Inferior parietal cortex (tissue), 1 donor: ENCODE results near the gene HS3ST1.

Experiments used
- DNase-seq: peaks from one replicate; pipeline ENCODE4 v3.0.0-alpha.2; 2016; ENCODE audit errors: extremely low spot score

The HS3ST1 gene

DNA sequence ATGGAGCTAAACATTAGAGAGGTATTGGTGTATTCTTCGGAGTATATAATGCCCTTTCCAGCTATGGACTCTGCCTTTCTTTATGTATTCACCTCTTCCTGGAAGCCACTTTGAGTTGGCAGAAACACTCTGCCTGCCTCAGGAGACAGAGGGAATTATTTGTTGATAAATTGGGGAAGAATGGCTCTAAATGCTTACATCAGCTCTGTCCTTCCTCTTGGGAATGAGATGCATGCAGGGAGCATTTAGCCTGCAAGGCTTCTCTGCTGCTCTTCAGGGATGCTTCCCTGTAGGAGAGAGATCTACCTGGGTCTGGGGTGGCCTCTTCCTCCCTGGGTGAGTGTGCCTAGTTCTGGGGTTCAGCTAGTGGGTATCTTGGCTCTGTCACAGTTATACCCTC is 6.9 kb upstream of the HS3ST1 start:
- no peak for DNase-seq

DNA sequence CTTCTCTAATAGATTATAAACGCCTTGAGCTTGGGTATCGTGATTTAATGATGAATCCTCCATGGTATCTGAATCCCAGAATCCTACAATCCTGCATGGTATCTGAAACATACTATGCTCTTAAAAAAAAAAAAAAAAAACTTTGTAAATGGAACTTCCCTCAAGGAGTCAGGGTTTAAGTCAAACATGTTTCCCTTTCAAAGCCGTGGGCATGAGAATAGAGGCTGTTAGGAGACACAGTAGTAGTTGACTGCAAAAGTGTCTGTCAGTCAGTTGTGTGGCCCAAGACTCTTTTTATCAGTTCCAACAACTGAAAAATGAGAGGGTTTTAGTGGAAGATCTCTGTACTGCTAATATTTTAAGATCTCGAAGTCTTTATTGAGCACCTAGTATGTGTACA is 2.4 kb upstream of the HS3ST1 start:
- DNase-seq, result no peak

DNA sequence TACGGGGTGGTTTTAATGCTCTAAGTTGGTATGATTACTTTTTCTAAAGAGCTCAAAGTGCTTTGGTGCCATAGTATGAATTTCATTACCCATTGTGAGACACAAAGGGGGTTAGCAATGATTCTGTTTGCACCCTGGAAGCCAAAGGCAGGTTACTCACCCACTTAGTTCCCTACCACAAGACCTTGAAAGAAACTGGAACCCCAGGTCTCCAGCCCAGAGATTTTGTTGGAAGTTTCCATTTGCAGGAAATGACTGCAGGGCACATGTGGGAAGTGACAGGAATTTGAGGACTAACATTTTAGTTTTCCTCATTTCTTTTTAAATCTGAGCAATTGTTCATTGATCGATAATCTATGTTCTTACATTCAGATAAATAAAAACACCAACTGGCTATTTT is 1.8 kb upstream of the HS3ST1 start:
- DNase-seq, result no peak

DNA sequence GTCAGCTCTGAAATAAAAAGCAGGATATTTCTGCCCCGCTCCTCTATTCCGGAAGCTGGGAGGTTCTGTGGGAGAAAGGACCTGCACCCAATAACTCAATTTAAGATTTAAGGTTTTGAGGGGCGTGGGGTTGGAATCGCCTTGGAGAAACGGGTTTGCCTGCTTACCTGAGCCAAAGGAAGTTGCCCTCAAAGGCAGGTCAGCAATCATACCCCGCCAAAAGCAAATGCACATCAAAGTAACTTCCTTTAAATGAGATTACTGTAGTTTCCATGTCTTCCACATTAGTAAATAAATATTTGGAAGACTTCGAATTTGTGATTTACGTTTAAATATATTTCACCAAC is 978 bp upstream of the HS3ST1 start:
- no peak for DNase-seq

DNA sequence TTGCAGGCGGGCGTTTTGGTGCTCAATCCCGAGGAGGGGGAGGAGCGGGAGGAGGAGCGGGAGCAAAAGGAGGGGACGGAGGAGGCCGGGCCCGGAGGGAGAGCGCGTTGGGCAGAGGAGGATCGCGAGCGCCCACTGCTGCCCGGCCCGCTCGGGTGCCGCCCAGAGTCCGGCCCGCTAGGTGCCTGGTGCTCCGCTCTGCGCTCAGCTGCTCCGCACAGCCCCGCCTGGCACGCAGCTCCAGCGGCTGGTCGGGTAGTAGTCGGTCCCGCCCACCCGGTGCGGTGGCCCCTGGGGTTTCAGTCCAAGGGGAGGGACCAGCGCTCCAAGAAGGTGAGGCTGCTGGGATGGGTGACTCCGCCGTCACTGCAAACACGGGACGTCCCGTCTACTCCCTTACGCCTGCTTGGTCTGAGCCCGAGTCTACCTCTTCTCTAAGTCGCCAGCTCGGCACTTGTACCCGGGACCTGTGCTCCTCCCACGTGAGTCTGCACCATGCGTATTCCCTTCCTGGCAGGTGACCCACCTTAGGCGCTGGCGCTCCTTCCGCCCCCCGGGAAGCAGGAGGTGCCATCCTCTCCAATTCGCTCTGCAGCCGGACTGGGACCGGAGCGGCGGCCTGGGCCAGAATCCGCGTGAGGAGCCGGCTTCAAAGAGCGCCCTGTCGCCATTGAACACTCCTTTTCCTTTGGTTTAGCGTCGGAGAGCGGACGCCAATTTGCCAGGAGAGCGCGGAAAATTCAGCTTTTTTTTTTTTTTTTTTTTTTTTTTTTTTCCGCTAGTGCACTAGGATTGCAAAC is 405 bp upstream of the HS3ST1 start:
- no peak for DNase-seq

DNA sequence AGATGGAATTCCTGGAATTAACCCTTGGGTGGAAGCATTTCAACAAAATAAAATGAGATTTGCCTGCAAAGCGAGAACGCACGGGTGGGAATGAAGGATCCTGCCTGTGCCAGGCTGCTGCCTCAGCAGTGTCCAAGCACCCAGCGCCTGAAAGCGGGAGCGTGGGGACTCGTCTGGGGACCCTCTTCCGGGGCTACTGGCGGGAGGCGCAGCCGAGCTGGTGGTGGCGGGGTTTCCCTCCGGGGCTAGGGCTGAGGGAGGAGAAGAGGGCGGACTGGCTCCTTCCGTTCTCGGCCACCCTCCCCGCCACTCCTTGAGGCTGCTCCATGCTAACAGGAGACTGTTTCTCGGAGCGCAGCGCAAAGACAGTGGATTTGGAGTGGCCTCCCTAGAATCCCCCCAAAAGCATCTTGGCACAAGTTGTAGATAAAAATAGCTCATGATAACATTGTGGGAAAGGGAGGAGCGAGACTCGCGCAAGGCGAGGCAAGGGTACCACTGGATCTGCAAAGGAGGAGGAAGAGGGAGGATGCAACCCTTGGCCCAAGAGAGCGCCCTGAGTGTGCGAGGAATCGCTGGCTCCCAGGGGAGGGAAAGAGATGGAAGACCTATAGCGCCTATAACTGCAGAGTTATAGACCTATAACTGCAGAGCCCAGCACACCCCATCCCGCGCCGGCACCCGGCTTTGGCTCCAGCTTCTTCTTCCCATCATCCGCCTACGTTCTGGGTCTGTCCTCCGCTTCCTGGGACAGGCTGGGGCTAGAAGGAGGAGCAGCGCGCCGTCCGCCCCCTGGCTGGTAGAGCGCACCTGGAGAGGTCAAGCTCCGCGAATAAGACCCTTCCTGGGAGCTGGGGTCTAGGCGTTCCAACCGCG is 1.3 kb downstream of the HS3ST1 start:
- DNase-seq, result no peak

DNA sequence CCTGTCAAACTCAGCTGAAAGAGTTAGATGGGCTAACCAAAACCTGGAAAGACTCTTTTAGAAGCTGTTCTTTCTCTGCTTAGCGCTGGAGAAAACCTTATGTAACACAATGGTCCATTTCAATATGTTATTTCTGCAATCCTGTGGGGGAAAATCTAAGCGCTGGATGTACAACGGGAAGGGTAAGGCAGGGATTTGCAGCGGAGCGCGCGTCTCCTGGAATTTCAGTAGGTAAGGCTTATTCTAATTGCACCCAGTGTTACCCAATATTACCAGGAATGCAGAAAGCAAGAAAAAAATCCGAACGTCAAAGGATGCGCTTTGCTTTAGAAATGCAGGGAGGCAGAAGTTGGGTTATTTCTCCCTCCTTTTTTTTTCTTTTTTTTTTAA is 2.0 kb downstream of the HS3ST1 start:
- DNase-seq, result no peak

DNA sequence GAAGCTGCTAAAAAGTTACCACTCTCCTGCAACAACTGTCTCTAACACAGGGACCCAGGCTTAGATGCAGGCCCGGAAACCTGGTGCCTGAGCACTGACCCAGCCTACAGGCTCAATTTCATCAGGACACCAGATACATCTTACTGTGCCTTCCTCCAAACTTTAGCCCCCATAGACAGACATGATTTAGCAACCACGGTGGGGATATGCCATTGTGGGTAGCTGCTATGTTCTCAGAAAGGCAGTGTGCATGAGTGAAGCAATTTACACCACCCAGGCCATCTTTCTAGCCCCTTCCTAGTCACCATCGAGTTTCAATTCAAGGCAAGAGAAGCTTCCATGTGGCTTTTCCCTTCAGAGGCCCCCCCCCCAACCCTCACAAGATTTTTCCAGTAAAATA is 2.7 kb downstream of the HS3ST1 start:
- no peak for DNase-seq

DNA sequence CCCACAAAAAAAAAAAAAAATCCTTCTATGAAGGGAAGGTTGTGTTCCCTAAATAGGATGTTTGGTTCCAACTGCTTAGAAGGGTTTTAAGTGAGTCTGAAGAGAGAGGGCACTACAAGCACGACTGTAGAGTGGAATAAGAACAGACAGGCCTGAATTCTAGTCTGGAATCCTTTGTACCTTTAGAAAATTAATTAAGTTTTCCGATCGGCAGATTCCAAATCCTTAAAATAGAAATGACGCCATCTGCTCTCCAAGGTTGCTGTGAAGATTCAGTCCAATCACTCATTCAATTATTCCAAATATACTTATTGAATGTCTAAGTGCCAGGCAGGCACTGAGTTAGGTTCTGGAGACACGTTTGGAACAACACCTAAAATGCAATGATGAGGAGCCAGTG is 3.8 kb downstream of the HS3ST1 start:
- no peak for DNase-seq

DNA sequence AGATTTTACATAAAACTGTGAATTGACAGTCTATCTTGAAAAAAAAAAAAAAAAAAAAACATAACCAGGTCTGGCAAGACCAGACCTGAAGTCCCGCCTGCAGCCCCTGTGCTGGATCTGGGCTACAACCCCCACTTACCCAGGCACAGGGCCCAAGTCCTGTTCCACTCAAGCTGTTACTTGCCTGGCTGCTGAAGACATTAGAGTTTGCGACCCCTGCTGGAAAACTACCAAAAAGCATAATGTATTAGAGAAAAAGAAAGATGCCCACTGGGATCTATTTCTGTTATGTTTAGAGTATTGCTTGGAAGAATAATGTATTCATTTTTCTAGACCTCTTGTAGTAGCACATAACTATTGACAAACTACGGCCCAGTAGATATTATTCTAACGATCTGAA is 4.7 kb downstream of the HS3ST1 start:
- no peak for DNase-seq

DNA sequence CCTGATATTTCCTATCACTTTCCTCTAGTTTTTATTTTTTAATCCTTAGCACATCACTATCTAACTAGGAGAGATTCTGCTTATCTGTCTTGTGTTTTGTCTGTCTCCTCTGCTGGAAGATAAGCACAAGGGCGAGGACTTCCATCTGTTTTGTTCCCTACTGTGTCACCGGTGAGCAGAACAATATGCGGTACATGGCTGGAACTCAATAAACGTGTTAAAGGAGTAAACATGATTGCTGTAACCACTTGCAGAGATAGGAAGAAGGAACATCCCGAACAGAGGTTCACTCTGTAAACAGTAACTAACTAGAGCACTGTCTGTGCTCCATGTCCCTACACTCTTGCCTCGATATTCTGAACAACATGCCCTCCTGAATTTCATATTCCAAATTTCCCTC is 5.2 kb downstream of the HS3ST1 start:
- no peak for DNase-seq

DNA sequence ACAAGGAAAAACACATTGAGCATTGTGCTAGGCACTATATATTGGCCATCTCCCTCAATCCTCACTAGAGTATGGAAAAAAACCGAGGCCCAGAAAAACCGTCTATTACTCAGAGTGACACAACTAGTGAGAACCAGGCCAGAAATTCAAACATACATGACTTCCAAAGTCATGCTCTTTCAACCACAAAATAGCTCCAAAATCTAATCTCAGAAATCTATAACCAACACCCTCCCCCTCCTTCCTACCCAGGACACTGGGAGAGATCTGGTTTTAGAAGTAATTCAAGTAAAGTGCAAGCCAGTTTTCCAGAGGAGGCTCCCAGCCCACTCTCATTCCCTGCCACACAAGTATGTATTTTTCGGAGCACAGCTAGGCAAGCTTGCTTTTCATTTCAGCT is 7.6 kb downstream of the HS3ST1 start:
- DNase-seq, result no peak

DNA sequence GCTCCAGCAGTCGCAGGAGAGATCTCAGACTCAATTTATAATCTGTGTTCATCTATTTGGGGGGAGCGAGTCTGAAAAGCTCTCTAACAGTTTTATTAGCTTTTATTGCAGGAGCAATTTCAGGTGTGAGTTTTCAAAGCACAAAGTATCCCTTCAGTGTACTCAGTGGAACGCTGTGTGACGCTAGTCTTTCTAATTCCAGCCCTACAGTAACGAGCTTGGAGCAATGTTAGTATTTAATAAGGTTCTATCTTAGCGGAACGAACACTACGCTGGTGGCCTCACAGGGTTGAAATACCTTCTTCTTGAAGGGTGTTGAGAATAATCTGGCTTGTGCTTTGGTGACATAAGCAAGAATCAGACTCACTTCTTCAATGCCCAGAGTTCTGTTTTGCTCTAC is 8.4 kb downstream of the HS3ST1 start:
- no peak for DNase-seq

DNA sequence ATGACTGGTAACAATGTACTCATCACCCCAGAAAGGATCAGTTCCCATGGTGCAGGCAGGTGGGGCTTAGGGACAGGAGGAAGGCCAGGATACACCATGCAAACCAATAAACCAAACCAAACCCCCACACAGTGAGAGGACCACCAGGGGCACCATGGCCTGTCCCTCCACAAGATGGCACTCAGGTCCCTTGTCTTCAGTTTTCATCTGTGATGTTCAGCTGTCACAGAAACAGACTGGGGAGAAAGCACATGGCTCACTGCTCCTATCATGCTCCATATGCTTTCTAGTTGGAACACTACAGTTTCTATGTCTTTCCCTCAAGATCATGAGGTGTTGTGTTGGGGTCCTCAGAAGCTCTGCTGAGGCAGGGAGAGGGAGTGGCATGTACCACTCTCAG is 10.1 kb downstream of the HS3ST1 start:
- DNase-seq, result no peak

DNA sequence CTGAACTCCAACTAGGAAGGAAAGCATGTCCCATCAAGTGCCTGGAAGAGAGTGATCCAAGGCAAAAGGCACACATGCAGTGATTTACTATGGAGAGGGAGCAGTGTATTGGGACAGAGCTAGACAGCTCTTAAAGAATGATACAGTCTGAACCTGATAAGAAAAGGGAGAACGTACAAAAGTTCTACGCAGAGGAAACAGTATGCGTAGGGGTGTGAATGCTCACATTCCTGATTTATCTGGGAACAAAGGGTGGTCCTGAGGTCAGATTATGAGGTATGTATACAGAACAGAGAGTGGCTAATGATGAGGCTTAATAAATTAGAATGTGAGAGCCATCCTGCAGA is 12.0 kb downstream of the HS3ST1 start:
- DNase-seq, result no peak

DNA sequence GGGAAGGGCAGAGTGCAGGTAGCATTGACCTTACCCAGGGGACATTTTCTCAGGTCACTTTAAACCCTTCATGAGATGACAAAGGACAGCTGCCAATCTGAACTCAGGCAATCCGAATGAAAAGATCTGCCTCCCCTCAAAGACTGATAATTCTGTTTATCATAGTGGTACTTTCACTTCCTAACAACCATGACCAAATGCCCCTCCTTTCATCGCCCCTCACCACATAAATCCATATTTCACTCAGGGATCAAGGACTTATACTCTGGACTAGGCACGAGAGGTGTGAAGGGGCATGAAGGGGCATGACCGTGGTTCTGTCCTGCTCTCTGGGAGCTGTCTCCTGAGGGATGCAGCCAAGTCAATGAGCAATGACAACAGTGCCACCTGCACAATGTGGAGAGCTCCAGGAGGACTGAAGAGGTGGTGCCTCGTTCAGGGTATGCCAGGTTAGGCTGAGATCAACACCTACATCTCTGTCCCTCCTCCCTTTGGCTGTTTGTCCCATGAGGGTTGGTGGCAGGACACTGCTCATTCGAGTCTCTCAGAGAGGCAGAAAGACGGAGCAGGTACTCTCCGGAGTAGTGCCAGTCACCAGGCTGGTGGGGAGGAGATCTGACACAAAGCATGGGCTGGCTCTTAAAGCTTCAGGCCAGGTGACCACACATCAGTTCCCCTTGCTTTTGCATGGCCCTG is 12.5 kb downstream of the HS3ST1 start:
- no peak for DNase-seq

DNA sequence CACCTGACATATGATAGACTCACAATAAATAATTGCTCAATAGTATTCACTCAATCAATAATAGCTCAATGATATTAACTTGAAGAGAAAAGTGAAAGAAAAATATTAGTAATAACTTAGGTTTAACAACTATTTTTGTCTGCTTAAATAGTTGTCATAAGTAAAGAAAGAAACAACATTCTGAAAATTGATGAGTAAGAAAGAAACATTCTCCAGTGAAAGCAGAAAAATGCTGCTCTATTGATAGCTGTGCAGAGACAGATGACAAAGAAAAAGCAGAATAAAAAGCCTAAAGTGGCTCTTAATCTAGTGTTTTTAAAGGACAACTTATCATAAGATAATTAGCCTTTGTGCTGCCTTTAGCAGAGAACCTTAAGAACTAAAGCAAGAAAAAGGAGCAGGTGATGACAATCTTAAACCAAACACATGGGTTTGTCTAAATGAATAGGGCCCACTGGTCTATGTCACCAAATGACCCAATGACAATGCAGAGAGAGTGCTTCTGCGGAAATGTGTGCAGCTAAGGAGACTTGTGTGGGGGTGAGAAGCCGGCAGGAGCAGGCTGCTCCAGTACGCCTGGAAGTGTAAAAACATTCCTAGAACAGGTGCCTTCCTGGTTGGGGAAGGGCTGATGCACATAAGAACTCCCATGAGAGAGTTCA is 13.2 kb downstream of the HS3ST1 start:
- no peak for DNase-seq

DNA sequence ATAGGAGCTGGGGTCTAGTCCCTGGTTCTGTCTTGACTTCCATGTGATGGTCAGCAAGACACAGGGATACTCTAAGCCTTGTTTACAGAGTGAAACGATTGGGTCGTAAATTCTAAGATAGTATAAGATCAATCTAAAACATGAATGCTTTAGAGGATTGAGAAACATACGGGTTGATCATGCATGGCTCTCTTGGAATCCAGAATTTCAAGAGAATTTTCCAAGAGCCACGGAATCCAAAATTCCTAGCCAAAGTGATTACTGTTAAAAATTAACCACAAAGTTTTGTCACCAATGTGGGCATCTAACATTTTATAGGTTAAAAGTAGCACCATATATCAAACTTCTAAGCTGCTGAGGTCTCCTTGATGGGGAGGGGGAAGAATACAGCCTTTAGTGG is 16.5 kb downstream of the HS3ST1 start:
- no peak for DNase-seq

DNA sequence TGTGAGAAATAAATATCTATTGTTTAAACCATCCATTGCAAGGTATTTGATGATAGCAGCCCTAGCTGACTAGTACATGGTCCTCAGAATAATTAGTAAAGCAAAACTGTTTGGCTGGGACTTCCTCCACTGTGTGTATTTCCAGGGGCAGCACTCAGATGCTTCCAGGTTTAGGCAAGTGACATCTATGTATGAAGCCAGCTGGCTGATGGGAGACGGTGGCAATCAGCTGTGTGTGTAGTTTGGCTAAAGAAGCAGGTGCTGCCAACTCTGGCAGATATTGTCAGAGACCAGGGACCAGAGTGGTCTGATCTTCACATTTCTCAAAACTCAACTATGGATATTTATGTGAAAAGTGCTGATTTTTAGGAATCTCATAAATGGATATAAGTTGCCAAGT is 19.1 kb downstream of the HS3ST1 start:
- no peak for DNase-seq

DNA sequence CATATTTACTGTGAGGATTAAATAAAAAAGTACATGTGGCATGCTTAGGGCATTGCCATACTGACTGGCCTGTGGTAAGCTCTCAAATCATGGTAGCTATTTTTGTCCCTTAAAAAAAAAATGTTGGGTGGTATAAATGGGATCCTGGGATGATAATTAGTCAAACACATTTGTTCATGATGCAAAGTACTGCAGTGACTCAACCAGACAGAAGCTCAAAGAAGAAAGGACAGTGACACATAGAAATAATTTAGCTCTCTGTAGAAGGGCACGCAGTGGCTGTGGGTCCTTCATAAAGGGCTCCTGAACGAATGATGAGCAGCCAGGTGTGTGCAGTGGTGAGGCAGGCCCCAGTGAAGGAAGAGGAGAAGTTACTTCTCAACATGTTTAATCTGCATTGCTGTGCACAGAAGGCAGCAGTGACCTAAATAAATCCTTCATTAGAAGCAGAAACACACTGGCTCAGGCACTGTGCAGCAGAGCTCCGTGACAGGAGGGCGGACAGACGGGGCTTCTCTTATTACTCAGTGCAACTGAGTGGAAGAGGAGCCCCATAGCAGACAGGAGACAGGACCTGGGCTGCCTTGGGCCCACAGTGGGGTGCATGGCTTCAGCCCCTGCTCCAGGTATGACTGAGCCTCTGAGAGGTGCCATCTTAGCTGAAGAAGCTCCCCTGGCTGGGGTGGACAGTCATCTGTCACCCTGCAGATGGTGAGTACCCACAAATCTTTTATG is 20.3 kb downstream of the HS3ST1 start:
- no peak for DNase-seq

DNA sequence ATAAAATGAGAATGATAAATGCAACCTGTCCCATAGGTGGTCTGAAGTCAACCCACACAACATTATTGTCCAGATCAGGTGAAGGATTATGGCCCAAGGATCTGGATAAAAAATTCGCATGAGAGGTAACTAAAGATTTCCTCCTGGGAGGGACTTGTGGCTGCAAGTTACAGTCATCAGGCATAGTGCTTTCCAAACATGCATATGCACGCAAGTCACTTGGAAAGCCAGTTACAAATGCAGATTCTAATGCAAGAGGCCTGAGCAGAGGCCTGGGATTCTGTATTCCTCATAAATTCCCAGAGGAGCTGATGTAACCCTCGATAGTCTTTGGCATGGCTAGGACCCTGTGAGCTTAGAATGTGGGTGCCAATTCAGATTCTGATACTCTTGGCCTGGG is 21.1 kb downstream of the HS3ST1 start:
- DNase-seq, result no peak

DNA sequence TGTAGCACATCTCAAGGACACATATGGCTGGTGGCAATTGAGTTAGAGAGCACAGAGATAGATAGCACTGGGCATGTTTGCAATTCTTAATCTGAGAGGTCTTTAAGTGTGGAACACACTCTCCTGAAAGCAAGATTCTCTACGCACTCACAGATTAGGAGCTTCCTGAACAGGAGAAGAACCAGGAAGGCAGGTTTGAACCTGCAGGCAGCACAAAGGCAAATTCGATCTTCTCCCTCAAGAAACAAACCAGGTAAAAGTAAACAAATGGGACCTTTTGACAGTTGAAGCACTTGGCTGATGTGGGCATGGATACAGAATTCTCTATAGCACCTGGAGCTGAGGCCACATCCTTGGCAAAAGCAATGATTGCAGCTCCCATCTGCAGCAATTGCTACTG is 24.3 kb downstream of the HS3ST1 start:
- no peak for DNase-seq
